CD4-positive, alpha-beta T cell treated with Interleukin-17A for 4 hours (primary cell): ENCODE measurements around the gene MIB2.

Experiments used
- DNase-seq: peaks from one replicate; pipeline ENCODE4 v3.0.0-alpha.2; 2020; ENCODE audit warnings: mixed read lengths

The MIB2 gene

GRCh38 chr1:1598720-1599029 is 16.6 kb upstream of the MIB2 start:
- no peak for DNase-seq

GRCh38 chr1:1599030-1599934 is 16.0 kb upstream of the MIB2 start:
- peak; percentile 49 for DNase-seq

GRCh38 chr1:1599935-1600860 is 15.1 kb upstream of the MIB2 start, which contains the start of gene FNDC10:
TSS of gene FNDC10 (minus strand) at chr1:1600135. CDS start at chr1:1600015, 120 bp downstream.
- peak; percentile 38 for DNase-seq

GRCh38 chr1:1600861-1601563 is 14.3 kb upstream of the MIB2 start:
- DNase-seq = no peak

- no peak for DNase-seq
These were observed 13.6 kb upstream of the MIB2 start for GRCh38 chr1:1601564-1602303.

GRCh38 chr1:1602304-1602967 is 12.9 kb upstream of the MIB2 start:
- DNase-seq = no peak

- DNase-seq = no peak
These were observed 12.3 kb upstream of the MIB2 start for GRCh38 chr1:1602968-1603506.

GRCh38 chr1:1603671-1604373 is 11.5 kb upstream of the MIB2 start:
- DNase-seq = no peak

- DNase-seq = no peak
These were observed 10.8 kb upstream of the MIB2 start for GRCh38 chr1:1604374-1605033.

- no peak for DNase-seq
These were observed 10.2 kb upstream of the MIB2 start for GRCh38 chr1:1605034-1605591.

GRCh38 chr1:1605724-1606123 is 9.6 kb upstream of the MIB2 start:
- DNase-seq = no peak

- no peak for DNase-seq
These were observed 9.1 kb upstream of the MIB2 start for GRCh38 chr1:1606232-1606631.

- DNase-seq = no peak
These were observed 5.3 kb upstream of the MIB2 start for GRCh38 chr1:1609822-1610485.

GRCh38 chr1:1610796-1611195 is 4.5 kb upstream of the MIB2 start:
- no peak for DNase-seq

- no peak for DNase-seq
These were observed 3.2 kb upstream of the MIB2 start for GRCh38 chr1:1612104-1612400.

GRCh38 chr1:1613509-1614082 is 1.7 kb upstream of the MIB2 start:
- no peak for DNase-seq

- DNase-seq = peak; percentile 68
These were observed 921 bp upstream of the MIB2 start for GRCh38 chr1:1614204-1614953.

- no peak for DNase-seq
These were observed 395 bp upstream of the MIB2 start for GRCh38 chr1:1614954-1615255.
